DND-41 (cell line): Measurements from ENCODE around the gene PSAP.
"Not testable (repeated sequence)": the region's sequence is repeated elsewhere in the genome, so short reads cannot be mapped to it uniquely, and the experiment has no call there.

Experiments used
- ATAC-seq: fragments of 200-7000 bp; cut with Tn5 transposase; 3 replicates; pipeline ENCODE4 v1.9.1; 2021; ENCODE audit warnings: low read depth; ENCODE audit not compliant: insufficient read depth
- DNase-seq: peaks from one replicate; pipeline ENCODE4 v3.0.0-alpha.2; 2020
- H2AFZ ChIP-seq: 2 replicates; pipeline ENCODE4 v1.6.0; 2012; ENCODE audit warnings: low read depth, low read length
- H3K27ac ChIP-seq: 2 replicates; pipeline ENCODE4 v1.5.1; 2012; ENCODE audit warnings: low read length, inconsistent platforms
- H3K27me3 ChIP-seq: fragments of 200-600 bp; sonication (generic); 2 replicates; pipeline ENCODE4 v1.6.0; 2012; ENCODE audit warnings: low read length, mild to moderate bottlenecking, inconsistent platforms; ENCODE audit not compliant: insufficient read depth, poor library complexity
- H3K36me3 ChIP-seq: 2 replicates; pipeline ENCODE4 v1.5.1; 2012; ENCODE audit warnings: low read length, inconsistent platforms; ENCODE audit not compliant: insufficient read depth
- H3K4me1 ChIP-seq: 2 replicates; pipeline ENCODE4 v1.5.1; 2012; ENCODE audit warnings: mild to moderate bottlenecking, low read length; ENCODE audit not compliant: insufficient read depth
- H3K4me2 ChIP-seq: 2 replicates; pipeline ENCODE4 v1.6.0; 2012; ENCODE audit warnings: mild to moderate bottlenecking, moderate library complexity, low read length, inconsistent platforms; ENCODE audit not compliant: insufficient read depth
- H3K4me3 ChIP-seq, 2 experiments: fragments of 200-600 bp in 1 of 2; shearing (Covaris generic) in 1 of 2; 2 replicates each; pipeline ENCODE4 v1.5.1; 2012 to 2016; ENCODE audit warnings: inconsistent platforms in 2 of 2, low read length in 2 of 2, mild to moderate bottlenecking in 2 of 2, low read depth in 1 of 2, moderate library complexity in 1 of 2
- H3K79me2 ChIP-seq: 2 replicates; pipeline ENCODE4 v1.6.0; 2012; ENCODE audit warnings: low read length, inconsistent platforms; ENCODE audit not compliant: insufficient read depth
- H3K9ac ChIP-seq: 2 replicates; pipeline ENCODE4 v1.6.0; 2012; ENCODE audit warnings: low read depth, mild to moderate bottlenecking, inconsistent platforms, low read length, moderate library complexity
- H3K9me3 ChIP-seq: 2 replicates; pipeline ENCODE4 v1.5.1; 2012; ENCODE audit warnings: low read length, moderate library complexity, mild to moderate bottlenecking, inconsistent platforms; ENCODE audit not compliant: insufficient read depth, severe bottlenecking
- H4K20me1 ChIP-seq: 2 replicates; pipeline ENCODE4 v1.6.0; 2012; ENCODE audit warnings: low read length; ENCODE audit not compliant: insufficient read depth
- EZH2 ChIP-seq: IDR thresholded peaks from 3 replicates; pipeline ENCODE4 v1.6.1; 2012; ENCODE audit warnings: borderline replicate concordance, low read depth, mild to moderate bottlenecking, moderate library complexity, low read length, inconsistent platforms; ENCODE audit not compliant: severe bottlenecking
- TF ChIP-seq, protein P1 (sequence below): IDR thresholded peaks from 2 replicates; pipeline ENCODE4 v1.5.1; 2012; ENCODE audit warnings: borderline replicate concordance, low read length, moderate library complexity, mild to moderate bottlenecking; ENCODE audit not compliant: poor library complexity, severe bottlenecking; ENCODE audit errors: extremely low read depth

Gene PSAP

DNA sequence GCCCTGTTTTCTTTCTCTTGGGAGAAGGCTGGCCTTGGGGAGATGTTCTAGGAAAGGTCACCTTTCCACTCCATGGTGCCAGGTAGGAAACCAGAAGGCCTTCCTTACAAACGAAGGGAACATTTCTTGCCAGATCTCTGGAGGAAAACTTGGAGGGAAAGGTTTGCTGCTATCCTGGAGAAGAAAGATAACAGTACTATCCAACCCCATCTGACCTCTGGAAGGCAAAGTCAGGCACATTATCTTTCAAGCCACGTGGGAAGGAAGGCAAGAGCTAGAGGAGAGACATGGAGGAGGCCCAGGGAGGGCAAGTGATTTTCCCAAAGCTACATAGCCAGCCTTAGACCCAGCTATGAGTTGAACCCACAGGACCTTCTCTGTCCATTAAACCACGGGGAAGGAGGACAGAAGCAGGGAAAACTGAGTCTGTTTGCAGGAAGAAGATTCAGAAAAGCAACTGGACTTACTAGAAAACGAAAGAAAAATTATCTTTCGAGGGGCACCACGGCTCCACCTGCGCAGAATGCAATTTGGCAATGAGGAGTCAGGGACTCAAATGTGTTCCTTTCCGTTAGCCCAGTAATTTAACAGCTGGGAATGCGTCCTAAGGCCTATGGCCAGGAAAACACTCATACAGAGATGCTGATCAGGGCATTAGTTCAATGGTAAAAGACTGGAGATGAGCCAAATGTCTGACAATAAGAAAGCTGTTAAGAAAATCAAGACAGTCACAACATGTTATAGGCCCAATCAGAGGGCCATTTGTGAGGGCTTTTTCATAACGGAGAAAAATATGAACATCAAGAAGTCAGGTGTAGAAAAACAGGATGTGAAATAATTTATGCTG is 32.0 kb upstream of the PSAP start:
- Histone ChIP-seq H3K4me3 (no peak overlapping the region), H2AFZ (no peak overlapping the region), H3K4me2 (no peak overlapping the region), H3K27ac (peak overlapping the region; percentile 100), H4K20me1 (no peaks in the 10 kb centered on the region), H3K79me2 (peaks cover 8% of the 10 kb centered on the region), H3K4me1 (peaks cover 72% of the 10 kb centered on the region), H3K9ac (peak overlapping the region; percentile 10), H3K27me3 (no peaks in the 10 kb centered on the region), H3K9me3 (no peaks in the 10 kb centered on the region), H3K36me3 (no peaks in the 10 kb centered on the region)
- DNase-seq (no peak), ATAC-seq (no peak)
- TF ChIP-seq, protein P1, sequence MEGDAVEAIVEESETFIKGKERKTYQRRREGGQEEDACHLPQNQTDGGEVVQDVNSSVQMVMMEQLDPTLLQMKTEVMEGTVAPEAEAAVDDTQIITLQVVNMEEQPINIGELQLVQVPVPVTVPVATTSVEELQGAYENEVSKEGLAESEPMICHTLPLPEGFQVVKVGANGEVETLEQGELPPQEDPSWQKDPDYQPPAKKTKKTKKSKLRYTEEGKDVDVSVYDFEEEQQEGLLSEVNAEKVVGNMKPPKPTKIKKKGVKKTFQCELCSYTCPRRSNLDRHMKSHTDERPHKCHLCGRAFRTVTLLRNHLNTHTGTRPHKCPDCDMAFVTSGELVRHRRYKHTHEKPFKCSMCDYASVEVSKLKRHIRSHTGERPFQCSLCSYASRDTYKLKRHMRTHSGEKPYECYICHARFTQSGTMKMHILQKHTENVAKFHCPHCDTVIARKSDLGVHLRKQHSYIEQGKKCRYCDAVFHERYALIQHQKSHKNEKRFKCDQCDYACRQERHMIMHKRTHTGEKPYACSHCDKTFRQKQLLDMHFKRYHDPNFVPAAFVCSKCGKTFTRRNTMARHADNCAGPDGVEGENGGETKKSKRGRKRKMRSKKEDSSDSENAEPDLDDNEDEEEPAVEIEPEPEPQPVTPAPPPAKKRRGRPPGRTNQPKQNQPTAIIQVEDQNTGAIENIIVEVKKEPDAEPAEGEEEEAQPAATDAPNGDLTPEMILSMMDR: no peak
- TF ChIP-seq EZH2: no peak

DNA sequence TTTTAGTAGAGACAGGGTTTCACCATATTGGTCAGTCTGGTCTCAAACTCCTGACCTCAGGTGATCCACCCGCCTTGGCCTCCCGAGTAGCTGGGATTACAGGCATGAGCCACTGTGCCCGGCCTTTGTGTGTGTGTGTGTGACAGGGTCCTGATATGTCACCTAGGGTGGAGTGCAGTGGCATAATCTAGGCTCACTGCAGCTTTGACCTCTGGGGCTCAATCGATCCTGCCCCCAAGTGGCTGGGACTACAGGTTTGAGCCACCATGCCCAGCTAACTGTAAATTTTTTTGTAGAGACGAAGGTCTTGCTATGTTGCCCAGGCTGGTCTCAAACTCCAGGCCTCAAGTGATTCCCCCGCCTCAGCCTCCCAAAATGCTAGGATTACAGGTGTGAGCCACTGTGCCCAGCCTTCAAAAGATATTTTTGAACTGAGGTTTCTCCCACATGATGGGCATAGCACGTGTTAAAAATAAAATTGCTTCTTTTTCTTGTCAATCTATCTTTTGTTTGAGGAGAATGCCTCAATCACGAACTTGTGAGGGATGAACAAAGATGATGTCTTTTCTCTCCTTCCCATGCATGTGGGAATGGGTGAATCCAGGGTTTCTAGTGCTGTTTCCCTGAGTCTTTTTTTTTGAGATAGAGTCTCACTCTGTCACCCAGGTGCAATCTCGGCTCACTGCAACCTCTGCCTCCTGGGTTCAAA is 30.8 kb upstream of the PSAP start:
- Histone ChIP-seq H3K27me3 (no peaks in the 10 kb centered on the region), H3K36me3 (no peaks in the 10 kb centered on the region), H2AFZ (no peak overlapping the region), H3K4me1 (peaks cover 74% of the 10 kb centered on the region), H3K9me3 (no peaks in the 10 kb centered on the region), H3K4me3 (no peak overlapping the region), H3K79me2 (peaks cover 4% of the 10 kb centered on the region), H3K27ac (peak overlapping the region; percentile 100), H3K4me2 (no peak overlapping the region), H3K9ac (peak overlapping the region; percentile 36; the same call in 1 of the 2 replicates), H4K20me1 (no peaks in the 10 kb centered on the region)
- DNase-seq: no peak
- no peak for TF ChIP-seq EZH2
- TF ChIP-seq, protein P1: no peak
- no peak for ATAC-seq

DNA sequence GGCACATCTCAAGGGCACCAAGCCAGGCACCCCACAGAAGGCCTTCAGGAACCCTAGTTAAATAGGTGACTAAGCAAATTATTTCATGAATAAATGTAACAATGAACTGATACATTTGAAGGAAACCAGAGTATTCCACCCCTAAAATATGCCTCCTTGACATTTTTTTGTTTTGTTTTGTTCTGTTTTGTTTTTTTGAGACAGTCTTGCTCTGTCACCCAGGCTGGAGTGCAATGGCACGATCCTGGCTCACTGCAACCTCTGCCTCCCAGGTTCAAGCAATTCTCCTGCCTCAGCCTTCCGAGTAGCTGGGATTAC is 30.2 kb upstream of the PSAP start:
- Histone ChIP-seq H3K4me1 (peaks cover 79% of the 10 kb centered on the region), H3K9ac (peak overlapping the region; percentile 36; the same call in 1 of the 2 replicates), H3K27ac (peak overlapping the region; percentile 100)
- H3K27me3 ChIP-seq, H3K9me3 ChIP-seq, H3K79me2 ChIP-seq, H3K4me3 ChIP-seq, H4K20me1 ChIP-seq, H3K36me3 ChIP-seq, ATAC-seq, H2AFZ ChIP-seq, H3K4me2 ChIP-seq, DNase-seq: not testable (repeated sequence)
